Keratinocyte (primary cell): ENCODE data around the gene TMEM183A. TPM values are rescaled to one million over a fixed set of nuclear protein-coding genes. Genes with fewer than 3 reads are reported as not detected.

Experiments
- DNase-seq: peaks from one replicate; pipeline ENCODE4 v3.0.0-alpha.2; 2011; ENCODE audit warnings: low read depth, missing footprints, low spot score
- FAIRE-seq: peaks from 2 replicates; lab custom pipeline; 2011; peaks lifted over from hg19 to GRCh38; lab: Jason Lieb, UNC
- H2AFZ ChIP-seq: 2 replicates; pipeline ENCODE4 v1.6.0; 2012; ENCODE audit warnings: low read length, control low read depth, inconsistent platforms; ENCODE audit not compliant: control insufficient read depth
- H3K27ac ChIP-seq: 2 replicates; pipeline ENCODE4 v1.5.1; 2011; ENCODE audit warnings: low read length; ENCODE audit not compliant: control insufficient read depth, insufficient read depth
- H3K27me3 ChIP-seq: 3 replicates; pipeline ENCODE4 v1.6.0; 2011; ENCODE audit warnings: low read length; ENCODE audit not compliant: control insufficient read depth, insufficient read depth; ENCODE audit errors: extremely low read depth
- H3K36me3 ChIP-seq, 2 experiments: 2 replicates in 1 of 2; 3 replicates in 1 of 2; pipeline ENCODE4 v1.5.1; 2011; ENCODE audit warnings: low read length in 2 of 2, mild to moderate bottlenecking in 1 of 2; ENCODE audit not compliant: control insufficient read depth in 2 of 2, insufficient read depth in 2 of 2; ENCODE audit errors: extremely low read depth in 1 of 2
- H3K4me1 ChIP-seq: 3 replicates; pipeline ENCODE4 v1.5.1; 2011; ENCODE audit warnings: low read length; ENCODE audit not compliant: control insufficient read depth, insufficient read depth; ENCODE audit errors: extremely low read depth
- H3K4me2 ChIP-seq: 3 replicates; pipeline ENCODE4 v1.6.0; 2011; ENCODE audit warnings: low read depth, low read length; ENCODE audit not compliant: control insufficient read depth, insufficient read depth; ENCODE audit errors: extremely low read depth
- H3K4me3 ChIP-seq, 3 experiments: fragments of 200-600 bp in 1 of 3; sonication (generic) in 1 of 3; 2 replicates in 2 of 3; 3 replicates in 1 of 3; pipeline ENCODE4 v1.5.1; 2011 to 2016; ENCODE audit warnings: low read length in 3 of 3, mild to moderate bottlenecking in 3 of 3, control low read depth in 2 of 3, inconsistent platforms in 1 of 3, low read depth in 1 of 3, mixed read lengths in 1 of 3, mixed run types in 1 of 3, moderate library complexity in 1 of 3; ENCODE audit not compliant: control insufficient read depth in 2 of 3, insufficient read depth in 2 of 3; ENCODE audit errors: extremely low read depth in 1 of 3
- H3K79me2 ChIP-seq: 2 replicates; pipeline ENCODE4 v1.6.0; 2012; ENCODE audit warnings: low read length; ENCODE audit not compliant: control insufficient read depth, insufficient read depth
- H3K9ac ChIP-seq: 3 replicates; pipeline ENCODE4 v1.6.0; 2011; ENCODE audit warnings: low read length; ENCODE audit not compliant: control insufficient read depth, insufficient read depth; ENCODE audit errors: extremely low read depth
- H3K9me1 ChIP-seq: 3 replicates; pipeline ENCODE4 v1.6.0; 2011; ENCODE audit warnings: low read length; ENCODE audit not compliant: control insufficient read depth, insufficient read depth; ENCODE audit errors: extremely low read depth
- H3K9me3 ChIP-seq: 2 replicates; pipeline ENCODE4 v1.5.1; 2012; ENCODE audit warnings: low read depth, low read length; ENCODE audit not compliant: control insufficient read depth
- H4K20me1 ChIP-seq: 3 replicates; pipeline ENCODE4 v1.6.0; 2011; ENCODE audit warnings: low read length; ENCODE audit not compliant: control insufficient read depth, insufficient read depth; ENCODE audit errors: extremely low read depth
- CTCF ChIP-seq, 3 experiments: IDR thresholded peaks in 1 of 3; conservative IDR thresholded peaks in 1 of 3; optimal IDR thresholded peaks in 1 of 3; 2 replicates in 2 of 3; 3 replicates in 1 of 3; pipeline versions ENCODE3 to v1.5.1; 2011; ENCODE audit warnings: low read length in 3 of 3, mild to moderate bottlenecking in 3 of 3, moderate library complexity in 2 of 3, control low read depth in 1 of 3, inconsistent platforms in 1 of 3; ENCODE audit not compliant: insufficient read depth in 2 of 3; ENCODE audit errors: extremely low read depth in 1 of 3
- EZH2 ChIP-seq: IDR thresholded peaks from one replicate; pipeline ENCODE4 v1.6.1; 2012; ENCODE audit warnings: inconsistent platforms, mild to moderate bottlenecking, low read length, moderate library complexity
- dilution Hi-C: fragments of 300-500 bp; cut with MboI; formaldehyde crosslinking; loops from one replicate; pipeline ENCODE4 v1.7.0; 2020; ENCODE audit warnings: low sequenced_read_pairs; ENCODE audit not compliant: extremely low pct_ligation_motif_present
- polyA plus RNA-seq, 5 experiments: library from polyadenylated mRNA; depleted of rRNA in 3 of 5; stranded (reverse) in 3 of 5; stranded (forward) in 1 of 5; unstranded in 1 of 5; fragments of >200 nt; gene quantifications; 1 replicate in 1 of 5; 2 replicates in 3 of 5; 3 replicates in 1 of 5; pipeline versions ENCODE4 v1.2.1 to v1.2.3, GENCODE V29; 2011 to 2012; ENCODE audit warnings: missing spikeins in 2 of 5, low read depth in 1 of 5, low replicate concordance in 1 of 5

The TMEM183A gene
- polyA plus RNA-seq, 1 donor (not counting 4 experiments of a cell fraction or from before 2014, with no cell fraction given) = 88.2 TPM

- DNase-seq (no peak), FAIRE-seq (no peak)
- Histone ChIP-seq H3K9me3 (no peaks in the 10 kb centered on the region), H3K4me2 (no peak overlapping the region), H3K27ac (no peak overlapping the region), H3K4me3 (no peak overlapping the region), H3K9me1 (no peaks in the 10 kb centered on the region), H2AFZ (no peak overlapping the region), H3K9ac (no peak overlapping the region), H4K20me1 (no peaks in the 10 kb centered on the region), H3K4me1 (no peaks in the 10 kb centered on the region), H3K79me2 (no peaks in the 10 kb centered on the region), H3K27me3 (no peaks in the 10 kb centered on the region), H3K36me3 (no peaks in the 10 kb centered on the region)
- TF ChIP-seq EZH2 (no peak), CTCF (optimal IDR thresholded peaks at IDR 0.05 in 1 of 3, IDR thresholded peaks at IDR 0.05 in 1 of 3, conservative IDR thresholded peaks at IDR 0.05 in 1 of 3; ENCODE audit: extremely low read depth in 1 of 3, insufficient read depth in 2 of 3, low read length in 3 of 3) (no peak)
- dilution Hi-C loops = no loop called here
Measured at GRCh38 chr1:202974856-202975255, 32.3 kb upstream of the TMEM183A start.

GRCh38 chr1:202976633-202977032 is 30.5 kb upstream of the TMEM183A start:
- H3K27ac ChIP-seq = no peak overlapping the region
- no peaks in the 10 kb centered on the region for H3K9me1 ChIP-seq
- H3K9ac ChIP-seq = no peak overlapping the region
- FAIRE-seq = no peak
- dilution Hi-C loops = no loop called here
- no peaks in the 10 kb centered on the region for H3K79me2 ChIP-seq
- DNase-seq = no peak
- H3K36me3 ChIP-seq = no peaks in the 10 kb centered on the region
- H3K9me3 ChIP-seq = no peaks in the 10 kb centered on the region
- H2AFZ ChIP-seq = no peak overlapping the region
- no peak overlapping the region for H3K4me3 ChIP-seq
- no peaks in the 10 kb centered on the region for H3K27me3 ChIP-seq
- no peaks in the 10 kb centered on the region for H3K4me1 ChIP-seq
- H3K4me2 ChIP-seq = no peak overlapping the region
- TF ChIP-seq EZH2 (no peak), CTCF (optimal IDR thresholded peaks at IDR 0.05 in 1 of 3, IDR thresholded peaks at IDR 0.05 in 1 of 3, conservative IDR thresholded peaks at IDR 0.05 in 1 of 3; ENCODE audit: extremely low read depth in 1 of 3, insufficient read depth in 2 of 3, low read length in 3 of 3) (no peak)
- no peaks in the 10 kb centered on the region for H4K20me1 ChIP-seq
